Cardiac septum (tissue), 1 donor: ENCODE data around the gene GGPS1. TPM values are rescaled to one million over a fixed set of nuclear protein-coding genes. Genes with fewer than 3 reads are reported as not detected.
"Not testable (repeated sequence)": the region's sequence is repeated elsewhere in the genome, so short reads cannot be mapped to it uniquely, and the experiment has no call there.

Source experiments
- DNase-seq: peaks from one replicate; pipeline ENCODE4 v3.0.0-alpha.2; 2020; ENCODE audit warnings: low spot score
- intact Hi-C: fragments of 100-400 bp; cut with DNase I; formaldehyde crosslinking; loops from one replicate; pipeline ENCODE4 v1.14.0; 2022
- total RNA-seq: library from RNA; stranded (reverse); fragmentation: NEBNext Ultra II Directional; extraction: Animal tissue kit (Norgen Biotek cat#: 25700); gene quantifications from one replicate; pipeline ENCODE4 v1.2.1, GENCODE V29; 2021
- donor health status: DM: no; HTN: no; CAD: no.

The GGPS1 gene
- total RNA-seq, 1 donor from 2014 or later: 36.2 TPM

DNA sequence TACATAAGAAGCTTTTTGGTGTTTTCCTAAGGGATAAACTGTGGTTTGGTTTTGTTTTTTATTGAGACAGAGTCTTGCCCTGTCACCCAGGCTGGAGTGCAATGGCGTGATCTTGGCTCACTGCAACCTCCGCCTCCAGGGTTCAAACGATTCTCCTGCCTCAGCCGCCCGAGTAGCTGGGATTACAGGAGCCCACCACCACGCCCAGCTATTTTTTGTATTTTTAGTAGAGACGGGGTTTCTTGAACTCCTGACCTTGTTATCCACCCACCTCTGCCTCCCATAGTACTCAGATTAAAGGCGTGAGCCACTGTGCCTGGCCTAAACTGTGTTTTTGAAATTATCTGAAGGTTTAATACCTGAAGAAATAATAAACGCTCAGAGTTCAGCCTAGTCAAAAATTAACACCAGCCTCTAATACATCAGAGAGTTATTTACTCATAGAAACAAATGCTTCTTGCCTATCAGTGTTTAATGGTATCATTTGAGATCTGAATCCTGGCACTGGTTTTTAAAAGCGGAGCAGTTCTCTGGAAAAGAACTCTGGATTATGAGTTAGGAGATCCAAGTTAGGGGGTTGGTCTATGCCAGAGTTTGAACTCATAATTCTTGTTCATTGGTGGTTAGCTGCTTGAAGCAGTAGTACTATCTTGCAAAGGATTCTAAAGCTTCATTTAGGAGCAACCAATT, 29.1 kb upstream of the GGPS1 start:
- intact Hi-C loops: no loop called here
- no peak for DNase-seq

DNA sequence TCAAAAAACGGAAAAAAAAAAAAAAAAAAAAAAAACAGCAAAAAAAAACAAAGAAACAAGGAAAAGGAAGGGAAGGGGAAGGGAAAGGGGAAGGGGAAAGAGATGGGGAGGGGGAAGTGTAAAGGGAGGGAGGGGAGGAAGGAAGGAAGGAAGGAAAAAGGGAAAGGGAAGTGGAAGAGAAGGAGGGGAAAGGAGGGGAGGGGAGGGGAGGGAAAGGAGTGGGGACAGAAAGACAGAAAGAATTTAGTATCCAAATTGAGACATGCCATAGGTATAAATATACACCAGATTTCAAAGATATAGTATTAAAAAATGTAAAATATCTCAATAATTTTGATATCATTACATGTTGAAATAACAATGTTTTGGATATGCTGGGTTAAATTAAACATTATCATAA, 26.2 kb upstream of the GGPS1 start:
- intact Hi-C loops: no loop called here
- DNase-seq: no peak

DNA sequence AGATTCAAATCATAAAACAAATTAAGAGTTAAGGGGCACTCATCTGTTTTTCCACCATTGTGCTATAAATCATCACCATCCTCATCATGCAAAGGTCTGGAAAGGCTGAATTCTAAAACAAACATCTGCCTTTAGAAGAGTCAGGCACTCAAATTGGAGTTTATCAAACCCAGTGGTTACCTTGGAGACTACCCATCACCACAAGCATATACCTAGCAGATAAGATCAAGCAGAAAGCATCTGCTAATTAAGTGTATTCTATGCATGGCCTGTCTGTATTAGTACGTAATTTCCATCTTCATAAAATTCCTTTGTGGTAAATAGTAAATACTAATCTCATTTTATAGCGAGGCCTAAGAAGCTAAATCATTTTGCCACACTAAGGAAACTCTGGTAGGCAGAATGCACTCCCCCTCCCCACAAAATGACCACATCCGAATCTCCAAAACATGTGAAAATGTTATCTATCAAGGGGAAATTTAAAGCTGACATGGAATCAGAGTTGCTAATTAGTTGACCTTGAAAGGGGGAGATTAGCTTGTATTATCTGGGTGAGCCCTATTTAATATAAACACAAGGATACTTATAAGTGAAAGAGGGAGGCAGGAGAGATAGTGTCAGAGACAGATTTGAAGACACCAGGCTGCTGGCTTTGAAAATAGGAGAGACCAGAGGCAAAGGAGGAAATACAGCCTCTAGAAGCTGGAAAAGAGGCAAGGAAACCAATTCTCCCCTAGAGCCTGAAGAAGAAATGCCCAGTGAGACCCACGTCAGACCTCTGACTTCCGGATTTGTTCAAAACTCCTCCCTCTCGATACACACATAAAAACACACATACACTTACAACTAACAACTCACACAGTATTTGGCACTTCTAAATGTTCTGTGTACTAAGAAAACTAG, 23.6 kb upstream of the GGPS1 start:
- no peak for DNase-seq
- intact Hi-C loops: no loop called here

DNA sequence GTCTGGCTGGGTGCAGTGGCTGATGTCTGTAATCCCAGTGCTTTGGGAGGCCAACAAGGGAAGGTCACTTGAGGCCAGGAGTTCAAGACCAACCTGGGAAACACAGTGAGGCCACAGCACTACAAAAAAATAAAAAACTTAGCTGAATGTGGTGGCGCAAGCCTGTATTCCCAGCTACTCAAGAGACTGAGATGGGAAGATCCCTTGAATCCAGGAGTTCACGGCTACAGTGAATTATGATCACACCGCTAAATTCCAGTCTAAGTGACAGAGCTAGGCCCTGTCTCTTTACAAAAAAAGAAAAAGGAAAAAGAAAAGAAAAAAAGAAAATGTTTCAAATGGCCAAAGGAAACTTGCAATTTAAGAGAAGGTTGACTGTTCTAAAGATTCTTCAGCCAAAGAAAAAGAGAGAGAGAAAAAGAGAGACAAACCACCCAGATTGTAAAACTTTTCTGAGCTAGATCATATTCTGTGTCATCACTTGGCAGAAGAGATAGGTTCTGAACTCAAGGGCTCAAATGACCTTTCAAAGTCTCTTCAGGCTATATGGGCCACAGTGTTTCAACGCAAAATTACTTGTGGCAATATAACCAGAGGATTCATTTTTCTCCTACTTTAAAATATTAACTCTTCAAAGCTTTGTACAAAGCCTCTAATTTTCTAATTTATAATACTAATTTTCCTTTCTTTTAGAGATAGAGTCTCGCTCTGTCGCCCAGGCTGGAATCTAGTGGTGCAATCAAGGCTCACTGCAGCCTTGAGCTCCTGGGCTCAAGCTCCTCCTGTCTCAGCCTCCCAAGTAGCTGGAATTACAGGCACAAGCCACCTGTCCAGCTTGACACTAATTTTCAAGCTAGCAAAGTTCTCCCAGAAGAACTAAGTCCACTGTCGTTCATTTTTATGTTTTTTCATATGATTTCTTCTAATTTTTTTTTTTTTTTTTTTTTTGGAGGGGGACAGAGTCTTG, 20.9 kb upstream of the GGPS1 start:
- intact Hi-C loops: no loop called here
- DNase-seq: no peak

GRCh38 chr1:235309206-235309605, 19.2 kb upstream of the GGPS1 start:
- DNase-seq, intact Hi-C loops: not testable (repeated sequence)

- DNase-seq: no peak
- intact Hi-C loops: no loop called here
Observed at GRCh38 chr1:235313262-235313661, 15.1 kb upstream of the GGPS1 start.

DNA sequence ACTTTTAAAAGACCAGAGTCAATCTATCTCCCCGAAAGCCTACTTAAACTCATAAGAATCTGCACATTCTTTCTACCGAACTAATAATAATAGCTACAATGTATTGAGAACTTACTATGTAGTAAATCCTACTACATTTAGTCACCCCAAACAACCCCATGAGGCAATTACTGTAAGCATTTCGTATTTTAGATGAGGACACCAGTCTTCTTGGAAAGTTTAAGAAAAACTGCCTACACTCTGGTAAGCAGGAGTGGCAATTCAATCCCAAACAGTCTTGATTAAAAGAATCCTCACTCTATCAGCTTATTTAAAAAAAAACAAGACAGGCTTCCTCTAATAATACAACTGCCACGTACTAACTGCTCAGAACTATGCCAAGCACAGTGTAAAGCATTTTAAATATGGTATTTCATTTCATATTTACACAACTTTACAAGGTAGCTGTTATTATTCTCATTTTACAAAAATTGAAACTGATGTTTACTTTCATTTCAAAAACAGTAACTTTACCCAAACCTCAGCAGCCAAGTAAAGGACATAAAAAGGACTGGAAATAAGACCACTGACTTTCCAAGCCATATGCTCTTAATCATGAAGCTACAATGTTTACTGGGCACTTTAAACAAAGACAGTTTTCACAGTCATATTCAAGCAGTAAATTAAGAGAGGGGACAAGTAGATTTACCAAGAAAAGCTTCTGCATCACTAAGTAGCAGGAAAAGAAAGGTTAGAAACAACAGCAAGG, 14.3 kb upstream of the GGPS1 start:
- intact Hi-C loops: no loop called here
- no peak for DNase-seq

- DNase-seq: no peak
- intact Hi-C loops: no loop called here
Observed at GRCh38 chr1:235315173-235315572, 13.2 kb upstream of the GGPS1 start.

DNA sequence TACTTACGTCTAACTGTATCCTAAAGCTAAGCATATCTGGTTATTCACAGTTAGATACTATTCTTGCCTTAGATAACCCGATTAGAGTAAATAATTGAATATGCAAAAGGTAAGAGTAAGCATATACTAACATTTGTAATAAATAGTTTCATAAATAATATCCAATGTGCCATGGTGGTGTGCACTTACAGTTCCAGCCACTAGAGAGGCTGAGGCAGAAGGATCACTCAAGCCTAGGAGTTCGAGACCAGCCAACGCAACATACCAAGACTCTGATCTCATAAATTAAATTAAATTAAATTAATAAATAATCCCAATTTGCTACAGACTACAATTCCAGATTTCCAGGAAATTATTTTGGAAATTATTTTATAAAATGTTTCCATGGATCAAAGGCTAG, 12.6 kb upstream of the GGPS1 start:
- DNase-seq: no peak
- intact Hi-C loops: no loop called here

- no peak for DNase-seq
- intact Hi-C loops: no loop called here
Observed at GRCh38 chr1:235317168-235317567, 11.2 kb upstream of the GGPS1 start.

- intact Hi-C loops: no loop called here
- no peak for DNase-seq
Observed at GRCh38 chr1:235319255-235319654, 9.1 kb upstream of the GGPS1 start.

GRCh38 chr1:235320521-235321179, 7.7 kb upstream of the GGPS1 start:
- intact Hi-C loops: no loop called here
- DNase-seq: no peak

DNA sequence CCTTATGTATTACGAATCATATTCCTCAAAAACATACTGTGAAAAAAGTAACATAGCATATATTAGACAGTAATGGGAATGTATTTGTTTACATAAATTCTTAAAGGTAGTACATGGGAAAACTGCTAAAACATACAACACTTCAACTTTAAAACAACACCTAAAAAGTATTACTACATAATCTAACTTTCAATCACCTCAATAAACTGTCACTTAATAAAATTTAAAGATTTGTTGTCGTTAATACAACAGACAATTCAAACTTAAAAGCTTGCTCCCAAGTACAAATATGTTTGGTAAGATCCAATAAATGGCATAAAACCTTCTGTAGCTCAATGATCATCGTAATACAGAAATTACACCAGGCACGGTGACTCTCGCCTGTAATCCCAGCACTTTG, 4.1 kb upstream of the GGPS1 start:
- DNase-seq: no peak
- intact Hi-C loops: no loop called here

DNA sequence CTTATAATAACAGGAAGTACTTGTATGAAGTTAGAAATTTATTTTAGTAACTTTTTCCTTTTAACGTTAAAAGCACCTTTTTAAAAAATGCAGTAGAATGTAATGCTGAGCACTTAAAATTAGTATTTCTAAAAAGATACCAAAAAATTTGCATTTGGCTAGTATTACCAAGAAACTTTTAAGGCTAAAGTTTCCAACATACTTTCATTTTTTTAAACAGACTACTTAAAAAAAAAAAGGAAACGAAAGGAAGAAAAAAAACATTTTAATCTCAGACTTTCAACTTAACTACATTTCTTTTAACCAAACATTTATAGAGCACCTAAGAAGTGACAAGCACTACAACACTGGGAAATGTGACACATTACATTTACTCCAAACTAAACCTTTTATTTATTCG, 3.2 kb upstream of the GGPS1 start:
- DNase-seq: no peak
- intact Hi-C loops: loop anchor here (5.0 kb wide), 3 partner anchors 73 to 177 kb away; partner anchors contain the start of gene B3GALNT2

- DNase-seq: no peak
- intact Hi-C loops: loop anchor here (5.0 kb wide), 3 partner anchors 74 to 176 kb away; partner anchors contain the start of gene B3GALNT2
Observed at GRCh38 chr1:235325854-235326253, 2.5 kb upstream of the GGPS1 start.

DNA sequence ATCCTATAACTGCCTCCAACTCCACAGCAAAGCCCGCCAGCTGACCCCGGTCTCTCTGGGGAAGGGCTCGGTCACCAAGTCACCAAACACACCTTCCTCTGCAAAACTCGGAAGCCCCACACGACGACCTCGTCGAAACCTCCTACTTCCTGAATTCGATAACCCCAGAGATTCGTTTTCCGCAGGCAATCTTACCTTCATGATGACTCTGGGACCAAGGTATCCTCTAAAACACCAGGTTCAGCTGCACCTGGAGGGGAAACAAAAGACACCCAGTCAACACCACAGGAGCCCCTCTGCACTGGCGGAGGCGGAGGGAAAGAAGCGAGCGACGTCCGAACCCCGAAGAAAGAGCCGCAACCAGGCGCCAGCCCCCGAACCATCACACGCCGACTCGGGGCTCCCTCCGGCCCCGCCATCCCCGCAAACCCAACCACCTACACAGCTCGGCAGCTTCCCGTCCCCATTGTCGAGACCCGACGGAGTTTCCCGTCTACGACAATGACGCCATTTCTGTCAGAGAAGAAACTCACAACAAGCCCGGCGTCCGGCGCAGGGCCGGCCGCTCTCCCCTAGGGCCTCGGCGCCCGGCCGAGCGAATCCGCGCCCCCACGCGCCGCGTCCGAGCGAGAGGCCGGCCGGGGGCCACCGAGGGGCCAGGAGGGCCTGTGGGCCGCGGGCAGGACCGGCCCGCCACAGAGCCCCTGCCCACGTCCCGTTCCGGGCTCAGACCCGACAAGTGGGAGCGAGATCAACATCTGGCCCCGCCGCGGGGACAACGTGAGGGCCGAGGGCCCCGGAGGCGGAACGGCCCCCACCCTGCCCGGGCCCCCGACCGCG, 1.4 kb upstream of the GGPS1 start:
- peak; percentile 80 for DNase-seq
- intact Hi-C loops: loop anchor here (5.0 kb wide), 3 partner anchors 75 to 175 kb away; partner anchors contain the start of gene B3GALNT2

- peak; percentile 87 for DNase-seq
- intact Hi-C loops: loop anchor here (1.0 to 5.0 kb wide), 4 partner anchors 40 to 175 kb away; partner anchors contain the start of genes B3GALNT2 and TBCE
Observed at GRCh38 chr1:235327559-235328270, 655 bp upstream of the GGPS1 start, which contains the start of gene ARID4B. Gene ARID4B (minus strand): TSS chr1:235328179. CDS start chr1:235326919, 1,260 bp downstream.
